ENCODE measurements around the gene NLRC5.

DNA sequence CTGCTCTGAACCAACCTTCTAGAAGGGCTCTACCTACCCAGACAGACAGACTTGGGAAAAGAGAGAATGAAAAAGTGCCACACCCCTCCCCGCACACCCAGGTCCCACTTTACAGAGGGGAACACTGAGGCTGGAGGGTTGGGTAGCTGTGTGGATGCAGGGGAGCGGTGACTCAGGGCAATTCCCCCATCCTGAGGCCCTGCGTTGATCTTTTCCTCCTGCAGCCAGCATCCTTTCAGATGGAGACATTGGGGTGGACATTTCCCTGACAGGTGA lies 17.7 kb upstream of the NLRC5 start:
- TF ChIP-seq, protein P1, sequence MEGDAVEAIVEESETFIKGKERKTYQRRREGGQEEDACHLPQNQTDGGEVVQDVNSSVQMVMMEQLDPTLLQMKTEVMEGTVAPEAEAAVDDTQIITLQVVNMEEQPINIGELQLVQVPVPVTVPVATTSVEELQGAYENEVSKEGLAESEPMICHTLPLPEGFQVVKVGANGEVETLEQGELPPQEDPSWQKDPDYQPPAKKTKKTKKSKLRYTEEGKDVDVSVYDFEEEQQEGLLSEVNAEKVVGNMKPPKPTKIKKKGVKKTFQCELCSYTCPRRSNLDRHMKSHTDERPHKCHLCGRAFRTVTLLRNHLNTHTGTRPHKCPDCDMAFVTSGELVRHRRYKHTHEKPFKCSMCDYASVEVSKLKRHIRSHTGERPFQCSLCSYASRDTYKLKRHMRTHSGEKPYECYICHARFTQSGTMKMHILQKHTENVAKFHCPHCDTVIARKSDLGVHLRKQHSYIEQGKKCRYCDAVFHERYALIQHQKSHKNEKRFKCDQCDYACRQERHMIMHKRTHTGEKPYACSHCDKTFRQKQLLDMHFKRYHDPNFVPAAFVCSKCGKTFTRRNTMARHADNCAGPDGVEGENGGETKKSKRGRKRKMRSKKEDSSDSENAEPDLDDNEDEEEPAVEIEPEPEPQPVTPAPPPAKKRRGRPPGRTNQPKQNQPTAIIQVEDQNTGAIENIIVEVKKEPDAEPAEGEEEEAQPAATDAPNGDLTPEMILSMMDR (conservative IDR thresholded peaks at IDR 0.05; ENCODE audit: low read length): no peak
- no peak for TF ChIP-seq EZH2phosphoT487 (IDR thresholded peaks at IDR 0.05; ENCODE audit: borderline replicate concordance, low read depth, low read length)
